Measurements from ENCODE around the gene GRIFIN.

The GRIFIN gene

DNA sequence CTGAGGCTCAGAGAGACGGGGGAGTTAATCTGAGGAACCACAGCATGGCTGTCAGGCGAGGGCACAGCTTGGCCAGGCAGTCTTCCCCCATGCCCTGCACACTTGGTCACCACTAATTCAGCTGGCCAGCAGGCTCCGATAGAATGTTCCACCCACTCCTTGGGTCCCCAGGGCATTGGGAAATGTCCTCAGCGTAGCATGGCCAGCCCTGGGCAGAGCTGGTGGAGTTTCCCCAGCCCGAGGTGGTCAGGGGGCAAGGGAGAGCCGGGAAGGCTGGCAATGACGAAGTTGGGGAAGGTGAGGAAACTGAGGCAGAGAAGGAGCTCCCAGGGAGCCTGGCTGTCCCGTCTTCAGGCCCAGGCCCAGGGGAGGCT lies 12.1 kb upstream of the GRIFIN start:
- Mint-ChIP-seq H3K9me3 (peaks cover 8% of the 10 kb centered on the region), H3K4me3 (no peak overlapping the region), H3K27me3 (ENCODE audit: low read depth, poor library complexity) (peaks cover 13% of the 10 kb centered on the region), H3K4me1 (peaks cover 45% of the 10 kb centered on the region), H3K36me3 (ENCODE audit: low read depth) (no peaks in the 10 kb centered on the region), H3K27ac (no peak overlapping the region)
- TF ChIP-seq CTCF (IDR thresholded peaks at IDR 0.05): no peak
- DNase-seq: no peak

DNA sequence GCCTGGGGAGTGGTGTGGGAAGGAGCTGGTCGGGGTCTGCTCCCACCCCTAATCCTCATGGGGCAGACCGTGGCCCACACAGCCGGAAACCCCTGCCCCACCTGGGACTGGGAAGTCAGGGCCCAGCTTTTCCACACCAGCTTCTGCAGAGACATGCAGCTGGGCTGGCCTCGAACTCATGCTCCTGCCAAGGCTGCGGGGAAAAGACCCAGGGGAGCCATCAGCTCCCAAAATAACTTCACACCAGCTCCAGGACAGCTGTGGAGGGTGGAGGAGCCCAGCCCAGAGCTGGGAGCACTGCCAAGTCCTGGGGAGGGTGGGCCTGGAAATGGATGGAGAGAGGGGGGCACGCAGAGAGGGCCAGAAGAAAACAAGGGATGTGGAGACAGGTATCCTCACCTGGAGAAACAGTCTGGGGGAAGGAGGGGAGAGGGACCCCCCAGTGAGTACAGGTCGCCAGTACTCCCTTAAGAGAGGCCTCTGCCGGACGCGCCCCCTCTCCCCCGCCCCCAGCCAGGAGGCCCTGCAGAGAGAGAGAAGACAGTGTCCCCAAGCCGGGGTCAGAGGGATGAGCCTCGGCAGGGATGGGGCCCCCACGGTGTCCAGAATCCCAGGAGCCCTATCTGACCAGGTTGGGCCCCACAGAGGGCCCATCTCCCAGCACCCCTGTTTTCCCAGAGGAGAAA lies 11.5 kb upstream of the GRIFIN start:
- peaks cover 13% of the 10 kb centered on the region for H3K9me3 Mint-ChIP-seq
- no peak for TF ChIP-seq CTCF (IDR thresholded peaks at IDR 0.05)
- no peaks in the 10 kb centered on the region for H3K36me3 Mint-ChIP-seq (ENCODE audit: low read depth)
- peaks cover 13% of the 10 kb centered on the region for H3K27me3 Mint-ChIP-seq (ENCODE audit: low read depth, poor library complexity)
- H3K4me3 Mint-ChIP-seq: no peak overlapping the region
- no peak overlapping the region for H3K27ac Mint-ChIP-seq
- DNase-seq: no peak
- H3K4me1 Mint-ChIP-seq: peaks cover 40% of the 10 kb centered on the region

GRCh38 chr7:2484868-2485267 lies 8.7 kb upstream of the GRIFIN start:
- no peaks in the 10 kb centered on the region for H3K36me3 Mint-ChIP-seq (ENCODE audit: low read depth)
- H3K9me3 Mint-ChIP-seq: peaks cover 6% of the 10 kb centered on the region
- H3K27me3 Mint-ChIP-seq (ENCODE audit: low read depth, poor library complexity): peaks cover 6% of the 10 kb centered on the region
- H3K27ac Mint-ChIP-seq: no peak overlapping the region
- no peak overlapping the region for H3K4me3 Mint-ChIP-seq
- peaks cover 29% of the 10 kb centered on the region for H3K4me1 Mint-ChIP-seq
- no peak for TF ChIP-seq CTCF (IDR thresholded peaks at IDR 0.05)
- DNase-seq: no peak

- H3K4me1 Mint-ChIP-seq: peaks cover 26% of the 10 kb centered on the region
- no peaks in the 10 kb centered on the region for H3K36me3 Mint-ChIP-seq (ENCODE audit: low read depth)
- peaks cover 6% of the 10 kb centered on the region for H3K27me3 Mint-ChIP-seq (ENCODE audit: low read depth, poor library complexity)
- TF ChIP-seq CTCF (IDR thresholded peaks at IDR 0.05): no peak
- H3K27ac Mint-ChIP-seq: no peak overlapping the region
- H3K9me3 Mint-ChIP-seq: peaks cover 6% of the 10 kb centered on the region
- no peak overlapping the region for H3K4me3 Mint-ChIP-seq
- no peak for DNase-seq
Observed at GRCh38 chr7:2483494-2483893, 7.3 kb upstream of the GRIFIN start.

- no peak for DNase-seq
- Mint-ChIP-seq H3K9me3 (peaks cover 6% of the 10 kb centered on the region), H3K36me3 (ENCODE audit: low read depth) (no peaks in the 10 kb centered on the region), H3K4me1 (peaks cover 24% of the 10 kb centered on the region), H3K27me3 (ENCODE audit: low read depth, poor library complexity) (peaks cover 6% of the 10 kb centered on the region), H3K4me3 (no peak overlapping the region), H3K27ac (no peak overlapping the region)
- no peak for TF ChIP-seq CTCF (IDR thresholded peaks at IDR 0.05)
Observed at GRCh38 chr7:2482725-2483451, 6.7 kb upstream of the GRIFIN start.

DNA sequence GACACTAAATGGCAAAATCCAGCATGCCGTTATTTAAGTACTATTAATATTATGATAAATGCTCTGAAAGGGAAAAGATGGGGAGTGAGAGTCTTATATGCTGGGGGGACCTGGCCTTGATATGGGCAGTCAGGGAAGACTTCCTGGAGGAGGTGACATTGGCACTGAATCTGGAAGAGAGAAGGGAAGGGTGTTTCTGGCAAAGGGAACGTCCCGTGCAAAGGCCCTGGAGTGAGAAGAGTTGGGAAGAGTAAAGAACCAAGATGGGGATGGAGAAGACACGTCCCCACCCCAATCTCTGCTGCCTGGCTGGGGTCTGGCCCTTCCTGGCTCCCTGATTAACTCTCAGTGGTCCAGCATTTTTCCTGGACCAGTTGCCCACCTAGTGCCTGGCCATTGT lies 5.0 kb upstream of the GRIFIN start:
- no peak overlapping the region for H3K4me3 Mint-ChIP-seq
- DNase-seq: no peak
- peaks cover 35% of the 10 kb centered on the region for H3K4me1 Mint-ChIP-seq
- H3K27me3 Mint-ChIP-seq (ENCODE audit: low read depth, poor library complexity): no peaks in the 10 kb centered on the region
- H3K27ac Mint-ChIP-seq: no peak overlapping the region
- TF ChIP-seq CTCF (IDR thresholded peaks at IDR 0.05): no peak
- H3K9me3 Mint-ChIP-seq: peaks cover 6% of the 10 kb centered on the region
- H3K36me3 Mint-ChIP-seq (ENCODE audit: low read depth): no peaks in the 10 kb centered on the region
